GM19397 (cell line): ENCODE data around the gene ZBTB16.

Experiments
- ATAC-seq: cut with Tn5 transposase; IDR thresholded peaks from one replicate; pipeline ENCODE4 v1.9.1; 2021; ENCODE audit warnings: mild to moderate bottlenecking, moderate library complexity; ENCODE audit not compliant: unreplicated experiment

Gene ZBTB16

DNA sequence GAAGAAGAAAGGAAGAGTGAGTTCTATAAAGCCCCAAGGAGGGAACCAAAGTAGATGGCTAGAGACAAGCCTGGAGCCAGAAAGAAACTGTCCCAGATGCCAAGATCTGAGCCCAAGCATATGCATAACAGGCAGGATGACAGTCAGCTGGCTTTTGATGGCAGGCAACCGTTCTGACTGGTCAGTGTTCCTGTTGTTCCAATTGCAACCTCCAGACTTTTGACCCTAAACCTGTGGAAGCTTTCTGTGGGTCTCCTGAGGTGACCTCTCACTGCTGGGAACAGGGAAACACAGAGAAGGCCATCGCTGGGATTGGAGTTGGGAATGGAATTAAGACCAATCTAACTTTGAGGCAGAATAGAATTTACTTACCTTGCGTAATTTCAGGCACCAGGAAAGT, 215.1 kb downstream of the ZBTB16 start:
- no peak for ATAC-seq

DNA sequence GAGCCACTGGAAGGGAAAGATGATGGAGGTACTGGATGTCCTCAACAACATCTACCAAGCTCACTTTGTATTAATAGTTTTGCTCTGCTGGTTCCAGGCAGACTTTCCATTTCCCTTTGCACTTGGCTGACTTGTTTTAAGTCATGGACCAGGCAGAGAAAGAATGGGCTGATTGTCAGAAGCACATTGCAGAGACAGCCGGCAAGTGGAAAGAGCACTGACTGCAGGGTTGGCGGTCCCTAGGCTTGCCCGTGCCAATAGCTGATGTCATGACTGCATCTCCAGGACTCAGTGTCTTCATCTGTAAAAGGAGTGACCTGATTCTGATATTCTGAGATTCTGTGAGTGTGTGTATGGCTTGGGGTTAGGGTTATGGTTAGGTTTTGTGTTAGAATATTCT, 215.8 kb downstream of the ZBTB16 start:
- ATAC-seq = no peak

DNA sequence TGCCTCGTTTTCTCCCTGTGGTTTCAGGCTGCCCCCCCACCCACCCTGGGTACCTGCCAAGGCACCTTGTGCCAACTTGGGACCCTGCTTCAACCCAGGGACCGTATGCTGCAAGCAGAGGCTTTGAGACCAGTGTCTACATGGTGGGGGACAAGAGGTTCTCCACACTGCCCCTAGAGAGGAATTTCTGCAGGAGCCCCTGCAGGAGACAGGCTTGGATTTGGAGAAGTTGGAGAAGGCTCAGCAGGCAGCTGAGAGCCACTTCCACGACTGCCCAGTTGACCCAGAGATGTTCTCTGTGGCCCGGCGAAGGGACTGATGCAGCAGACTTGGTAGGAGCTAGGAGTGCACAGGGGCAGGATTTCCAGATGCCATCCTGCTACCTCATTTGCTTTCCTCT, 216.6 kb downstream of the ZBTB16 start:
- ATAC-seq = no peak

DNA sequence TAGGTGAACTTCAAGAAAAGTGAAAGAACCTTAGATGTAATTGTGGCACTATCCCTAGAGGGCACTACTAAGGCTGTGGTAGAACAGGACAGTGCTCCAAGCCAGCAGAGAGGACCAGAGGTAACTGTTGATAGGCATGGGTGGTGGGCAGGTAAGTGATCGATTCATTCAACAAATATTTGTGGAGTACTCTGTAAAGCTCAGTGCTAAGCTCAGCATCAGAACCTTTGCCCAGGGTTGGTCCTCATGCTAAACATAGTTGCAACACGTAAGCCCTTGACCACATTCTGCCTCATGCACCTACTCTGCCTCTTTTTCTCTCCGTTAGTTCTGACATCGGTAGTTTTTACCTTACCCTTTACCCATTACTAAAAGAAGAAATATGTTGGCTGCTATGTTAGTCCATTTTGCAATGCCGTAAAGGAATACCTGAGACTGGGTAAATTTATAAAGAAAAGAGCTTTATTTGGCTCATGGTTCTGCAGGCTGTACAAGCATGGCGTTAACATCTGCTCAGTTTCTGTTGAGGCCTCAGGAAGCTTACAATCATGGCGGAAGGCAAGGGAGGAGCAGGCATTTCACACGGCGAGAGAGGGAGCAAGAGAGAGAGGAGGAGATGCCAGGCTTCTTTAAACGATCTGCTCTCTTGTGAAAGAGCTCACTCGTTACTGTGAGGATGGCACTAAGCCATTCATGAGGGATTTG, 218.3 kb downstream of the ZBTB16 start:
- ATAC-seq = no peak

DNA sequence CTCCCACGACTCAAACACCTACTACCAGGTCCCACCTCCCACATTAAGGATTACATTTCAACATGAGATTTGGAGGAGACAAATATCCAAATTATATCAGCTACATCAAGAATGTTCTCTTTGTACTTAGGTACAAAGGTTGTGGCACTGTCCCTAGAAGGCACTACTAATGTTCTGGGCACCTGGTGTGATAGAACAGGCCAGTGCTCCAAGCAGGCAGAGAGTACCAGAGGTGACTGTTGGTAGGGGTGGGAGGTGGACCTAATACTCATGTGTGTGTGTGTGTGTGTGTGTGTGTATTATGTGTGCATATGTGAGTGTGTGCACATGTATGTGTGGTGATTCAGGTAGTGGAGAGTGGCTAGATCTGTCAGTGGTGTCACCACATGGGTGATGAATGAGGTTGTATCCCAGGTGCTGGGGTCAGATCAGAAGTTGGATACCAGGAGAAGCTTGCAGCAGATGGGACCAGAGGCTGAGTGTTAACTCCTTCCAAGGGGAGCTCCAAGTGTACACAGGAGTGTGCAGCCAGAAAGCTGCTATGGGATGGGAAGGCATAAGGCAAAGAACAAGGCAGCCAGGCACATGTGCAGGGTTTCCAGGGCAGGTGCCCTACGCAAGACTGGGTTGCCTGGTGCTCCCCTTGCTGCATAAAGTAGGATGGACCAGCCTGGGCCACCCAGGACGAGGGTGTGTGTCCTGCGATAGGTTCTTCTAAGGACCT, 219.0 kb downstream of the ZBTB16 start:
- no peak for ATAC-seq

DNA sequence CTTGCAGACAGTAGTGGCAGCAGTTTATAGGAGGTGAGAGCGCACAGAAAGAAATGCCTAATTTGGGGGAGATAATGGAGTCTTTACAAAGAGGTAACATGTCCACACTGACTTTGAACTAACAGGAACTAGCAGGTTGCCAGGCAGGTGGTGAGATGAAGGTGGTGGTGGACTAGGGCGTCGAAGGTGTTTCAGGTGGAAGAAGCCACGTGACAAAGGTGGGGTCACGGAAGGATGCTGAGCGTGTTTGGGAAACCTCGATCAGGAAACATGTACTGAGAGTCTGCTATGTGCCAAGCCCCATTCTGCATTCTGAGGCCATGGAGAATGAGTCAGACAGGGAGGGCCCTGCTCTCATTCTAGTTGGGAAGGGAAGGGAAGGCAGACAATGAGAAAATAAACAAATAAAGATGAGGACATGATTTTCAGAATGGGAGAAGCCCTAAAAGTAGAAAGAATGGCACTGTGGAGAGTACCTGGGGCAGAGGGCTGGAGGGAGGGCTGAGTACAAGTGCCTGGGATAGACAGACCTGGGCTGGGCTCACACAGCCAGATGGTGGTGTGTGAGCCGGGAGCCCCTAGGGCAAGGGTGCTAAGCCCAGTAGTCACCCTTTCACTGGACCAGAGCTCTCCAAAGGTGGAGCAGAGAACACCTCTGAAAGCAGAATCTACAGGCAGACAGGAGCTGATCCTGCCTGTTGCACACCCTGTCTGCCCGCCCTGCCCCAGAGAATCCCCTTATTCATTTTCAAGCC, 220.5 kb downstream of the ZBTB16 start:
- ATAC-seq = no peak

DNA sequence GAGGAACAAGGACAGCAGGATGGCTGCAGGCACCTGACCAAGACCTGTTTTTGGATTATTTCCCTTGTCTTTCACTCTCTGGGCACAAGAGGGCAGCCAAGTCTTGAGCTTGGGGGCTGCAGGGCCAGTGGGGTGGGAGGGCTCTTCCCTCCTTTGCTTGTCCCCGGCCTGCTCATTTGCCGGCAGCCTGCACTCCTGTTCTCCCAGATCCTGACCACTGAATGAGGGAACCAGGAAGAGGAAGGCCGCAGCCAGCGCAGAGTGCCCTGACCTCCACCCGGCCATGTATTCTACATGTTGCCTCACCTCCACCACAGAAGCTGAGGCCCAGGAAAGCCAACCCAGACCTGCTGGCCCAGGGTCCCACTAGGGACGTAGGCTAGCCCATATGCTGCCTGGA, 221.2 kb downstream of the ZBTB16 start:
- ATAC-seq = no peak

DNA sequence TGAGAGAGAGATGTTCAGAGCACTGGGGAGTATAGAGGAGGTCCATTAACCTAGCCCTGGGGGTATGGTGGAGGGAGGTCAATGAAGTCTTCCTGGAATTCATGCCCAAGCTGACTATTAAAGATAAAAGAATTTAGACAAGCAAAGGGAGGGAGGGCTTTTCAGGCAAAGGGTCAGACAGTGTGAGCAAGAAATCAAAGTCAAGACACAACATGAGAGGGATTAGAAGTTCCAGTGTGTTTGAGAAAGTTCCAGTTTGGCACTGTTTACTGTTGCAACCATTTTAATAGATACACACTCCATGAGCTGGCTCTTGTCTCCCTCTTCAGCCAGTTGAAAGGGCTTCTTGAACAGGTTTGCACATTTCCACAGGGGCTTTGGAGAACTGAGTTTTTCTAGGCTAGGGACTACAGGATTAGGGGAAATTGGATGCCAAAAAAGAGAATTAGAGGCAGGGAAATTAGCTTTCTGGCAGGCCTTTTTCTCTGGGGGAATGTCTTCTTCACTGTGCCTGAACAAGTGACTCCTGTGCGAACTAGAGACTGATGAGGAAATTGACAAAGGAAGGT, 222.0 kb downstream of the ZBTB16 start:
- ATAC-seq = no peak

DNA sequence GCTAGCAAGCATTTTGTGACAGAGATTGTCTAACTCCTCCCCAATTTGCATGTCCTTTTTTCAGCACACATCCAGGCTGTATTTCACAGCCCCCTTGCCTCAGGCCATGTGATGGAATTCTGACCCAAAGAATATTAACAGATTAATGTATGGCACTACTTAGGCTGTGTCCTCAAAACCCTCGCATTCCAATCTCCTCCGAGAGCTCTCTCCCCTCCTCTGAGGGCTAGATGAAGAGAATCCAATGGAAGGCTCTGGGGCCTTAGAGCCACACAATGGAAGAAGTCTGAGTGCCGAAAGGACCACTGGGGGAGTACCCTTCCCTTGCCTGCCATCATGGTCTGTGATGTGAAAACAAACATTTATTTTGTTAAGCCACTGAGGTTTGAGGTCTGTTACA, 223.0 kb downstream of the ZBTB16 start:
- no peak for ATAC-seq

DNA sequence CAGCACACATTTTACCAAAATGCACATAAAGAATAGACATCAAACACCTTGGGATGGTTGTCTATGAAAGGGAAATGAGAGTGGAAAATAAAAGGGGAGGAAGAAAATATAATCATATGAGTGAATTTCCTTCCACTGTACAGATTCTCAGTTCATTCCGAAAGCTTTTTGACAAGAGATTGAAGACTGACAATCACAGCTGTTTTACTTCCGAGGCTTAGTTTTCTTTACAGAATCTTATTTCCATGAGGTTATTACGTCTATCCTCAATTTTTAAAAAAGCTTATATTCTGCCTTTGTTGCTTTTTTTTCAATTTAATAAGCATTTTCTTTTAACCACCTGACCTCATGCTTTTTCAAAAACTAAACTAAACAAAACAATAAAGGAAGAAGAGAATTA, 223.9 kb downstream of the ZBTB16 start:
- ATAC-seq = no peak

DNA sequence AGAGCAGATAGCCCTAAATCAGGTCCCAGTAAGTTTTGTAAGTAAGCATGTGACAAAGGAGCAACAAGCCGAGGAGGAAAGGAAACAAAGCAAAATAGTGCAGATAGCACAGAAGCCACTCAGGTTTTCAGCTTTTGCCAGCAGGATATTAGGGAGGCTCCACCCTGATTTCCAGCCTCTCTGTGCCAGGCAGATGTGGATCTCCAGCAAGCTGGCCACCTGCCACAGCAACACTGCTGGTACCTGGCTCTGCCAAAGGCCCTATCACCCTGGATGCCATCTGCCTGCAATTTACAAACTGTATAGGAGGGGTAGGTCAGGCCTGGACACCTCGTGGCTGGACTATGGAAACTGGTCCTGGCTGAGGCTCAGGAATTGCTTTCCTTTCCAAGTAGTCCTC, 224.5 kb downstream of the ZBTB16 start:
- ATAC-seq = no peak

DNA sequence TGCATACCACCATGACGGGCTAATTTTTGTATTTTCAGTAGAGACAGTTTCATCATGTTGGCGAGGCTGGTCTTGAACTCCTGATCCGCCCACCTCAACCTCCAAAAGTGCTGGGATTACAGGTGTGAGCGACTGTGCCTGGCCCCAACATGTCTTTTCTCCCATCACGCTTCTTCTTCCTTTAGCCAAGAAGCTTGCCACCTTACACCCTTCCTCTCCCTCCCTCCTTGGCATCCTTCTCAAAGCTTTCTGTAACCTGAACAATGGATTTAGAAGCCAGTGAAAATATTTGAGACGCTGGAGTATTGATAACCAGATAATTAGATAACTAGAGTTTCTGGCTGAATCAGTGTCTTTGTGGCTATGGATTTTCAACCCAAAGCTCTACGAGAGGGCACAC, 225.4 kb downstream of the ZBTB16 start:
- no peak for ATAC-seq

DNA sequence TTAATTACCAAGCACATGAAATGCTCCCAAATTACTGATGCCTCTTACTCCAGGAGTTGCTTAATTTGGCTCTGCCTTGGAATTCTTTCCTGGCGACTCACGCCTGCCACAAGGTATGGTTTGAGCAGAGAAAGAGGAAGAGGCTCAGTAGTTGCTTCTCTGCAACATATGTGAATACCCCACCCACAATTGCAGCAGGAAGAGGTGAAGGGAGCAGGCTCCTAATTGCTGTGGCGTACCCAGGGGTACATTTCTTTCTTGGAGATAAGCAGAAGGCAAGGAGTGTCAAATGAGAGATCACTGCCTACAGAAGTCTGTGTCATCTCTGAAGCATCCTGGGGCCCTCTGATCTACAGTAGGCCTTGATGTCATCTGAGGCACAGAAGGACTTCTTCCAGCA, 226.1 kb downstream of the ZBTB16 start:
- ATAC-seq = no peak

DNA sequence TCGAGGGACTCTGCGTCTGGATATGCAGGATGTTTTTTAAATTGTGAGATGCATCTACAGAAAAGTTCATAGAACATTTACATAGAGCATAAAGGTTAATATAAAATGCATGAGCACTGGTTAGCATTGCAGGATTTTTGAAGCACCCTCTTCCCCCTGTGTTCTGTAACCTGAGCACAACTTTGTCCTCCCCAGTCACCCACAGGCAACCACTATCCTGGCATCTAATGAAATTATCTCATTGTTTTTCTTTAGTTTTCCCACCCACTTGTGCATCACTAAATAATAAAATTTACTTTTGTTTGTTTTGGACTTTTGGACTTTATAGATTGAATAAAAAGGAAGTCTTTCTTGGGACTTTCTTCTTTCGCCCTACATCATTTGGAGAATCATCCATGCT, 226.7 kb downstream of the ZBTB16 start:
- ATAC-seq = no peak

DNA sequence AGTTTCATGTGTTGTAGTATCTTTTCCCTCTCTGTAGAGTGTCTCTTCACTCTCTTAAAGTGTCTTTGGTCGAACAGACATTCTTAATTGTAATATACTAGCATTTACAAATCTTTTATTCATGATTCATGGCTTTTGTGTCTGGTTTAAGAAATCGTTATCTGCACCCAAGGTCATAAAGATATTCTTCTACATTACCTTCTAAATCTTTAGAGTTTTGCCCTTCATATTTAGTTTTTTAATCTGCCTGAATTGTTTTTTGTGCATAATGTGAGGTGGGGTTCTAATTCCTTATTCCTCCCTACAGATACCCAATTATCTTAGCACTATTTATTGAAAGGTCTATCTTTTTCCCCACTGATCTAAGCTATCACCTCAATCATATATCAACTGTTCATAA, 227.6 kb downstream of the ZBTB16 start:
- no peak for ATAC-seq

DNA sequence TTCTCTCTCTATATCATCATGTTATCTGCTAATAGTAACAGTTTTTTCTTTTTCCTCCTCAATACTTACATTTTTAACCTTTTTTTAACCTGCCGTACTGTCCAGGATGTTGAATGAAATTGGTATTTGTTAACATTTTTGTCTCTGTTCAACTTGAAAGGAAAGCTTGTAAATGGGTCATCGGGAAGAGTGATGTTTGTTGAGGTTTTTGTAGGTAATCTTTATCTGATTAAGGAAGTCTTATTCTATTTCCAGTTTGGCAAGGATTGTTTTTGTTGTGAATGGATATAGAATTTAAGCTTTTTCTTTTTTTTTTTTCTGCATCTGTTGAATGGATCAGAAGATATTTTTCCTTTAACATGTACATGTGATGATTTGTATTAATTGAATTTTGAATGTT, 228.6 kb downstream of the ZBTB16 start:
- ATAC-seq = no peak

DNA sequence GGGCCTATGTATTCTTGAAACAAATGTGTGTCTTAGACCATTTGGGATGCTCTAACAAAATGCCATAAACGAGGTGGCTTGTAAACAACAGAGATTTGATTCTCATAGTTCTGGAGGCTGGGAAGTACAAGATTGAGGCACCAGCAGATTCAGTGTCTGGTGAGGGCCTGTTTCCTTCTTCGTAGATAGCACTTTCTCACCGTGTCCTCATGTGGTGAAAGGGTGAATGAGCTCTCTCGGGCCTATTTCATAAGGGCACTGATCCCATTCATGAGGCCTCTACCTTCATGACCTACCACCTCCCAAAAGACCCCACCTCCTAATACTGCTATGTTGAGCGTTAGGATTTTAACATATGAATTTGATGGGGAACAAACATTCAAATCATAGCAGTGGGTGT, 230.3 kb downstream of the ZBTB16 start:
- no peak for ATAC-seq

DNA sequence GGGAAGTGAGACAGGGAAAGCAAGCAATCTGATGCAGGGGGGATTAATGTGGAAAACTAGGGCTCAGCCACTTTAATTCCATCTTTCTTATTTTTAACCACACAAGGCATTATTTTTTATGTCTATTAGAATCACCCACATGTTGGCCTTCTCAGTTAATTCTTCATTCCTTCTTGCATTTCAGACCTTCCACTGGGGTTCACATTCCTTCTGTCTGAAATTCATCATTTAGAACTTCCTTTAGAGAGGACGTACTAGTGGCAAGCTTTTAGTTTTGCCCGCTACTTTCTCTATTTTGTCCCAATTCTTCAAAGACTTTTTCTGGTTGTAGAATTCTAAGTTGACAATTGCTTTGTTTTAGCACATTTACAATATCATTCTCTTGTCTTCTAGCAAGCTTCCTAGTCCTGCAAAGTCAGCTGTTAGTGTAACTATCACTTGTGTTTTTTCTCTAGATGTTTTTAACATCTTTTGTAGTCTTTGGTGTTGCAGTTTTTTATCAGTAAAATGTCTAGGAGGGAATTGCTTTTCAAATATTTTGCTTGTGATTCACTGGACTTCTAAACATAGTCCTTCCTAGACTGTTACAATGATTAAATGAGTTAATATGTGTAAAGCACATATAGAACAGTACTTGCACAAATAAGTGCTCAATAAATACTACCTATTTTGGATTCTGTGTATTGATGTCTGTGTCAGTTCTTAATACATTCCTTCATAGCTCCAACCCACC, 231.2 kb downstream of the ZBTB16 start:
- no peak for ATAC-seq

DNA sequence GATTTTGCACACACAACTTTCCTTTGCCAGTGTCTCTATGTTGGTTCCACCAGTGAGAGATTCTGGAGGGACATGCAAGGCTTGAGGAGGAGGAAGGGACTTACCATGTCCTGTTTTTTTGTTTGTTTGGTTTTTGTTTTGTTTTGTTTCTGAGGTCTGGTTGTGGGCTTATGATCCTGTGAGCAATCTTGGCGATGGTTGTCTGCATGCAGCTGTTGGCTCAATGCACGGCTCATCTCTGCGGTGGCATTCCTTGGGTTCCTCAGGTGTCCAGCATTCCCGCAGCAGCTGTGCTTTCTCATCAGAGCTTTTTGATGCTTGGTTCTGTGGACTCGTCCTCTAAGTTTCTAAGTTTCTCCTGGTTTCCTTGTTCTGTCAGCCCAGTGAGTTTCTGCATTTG, 231.9 kb downstream of the ZBTB16 start:
- no peak for ATAC-seq

DNA sequence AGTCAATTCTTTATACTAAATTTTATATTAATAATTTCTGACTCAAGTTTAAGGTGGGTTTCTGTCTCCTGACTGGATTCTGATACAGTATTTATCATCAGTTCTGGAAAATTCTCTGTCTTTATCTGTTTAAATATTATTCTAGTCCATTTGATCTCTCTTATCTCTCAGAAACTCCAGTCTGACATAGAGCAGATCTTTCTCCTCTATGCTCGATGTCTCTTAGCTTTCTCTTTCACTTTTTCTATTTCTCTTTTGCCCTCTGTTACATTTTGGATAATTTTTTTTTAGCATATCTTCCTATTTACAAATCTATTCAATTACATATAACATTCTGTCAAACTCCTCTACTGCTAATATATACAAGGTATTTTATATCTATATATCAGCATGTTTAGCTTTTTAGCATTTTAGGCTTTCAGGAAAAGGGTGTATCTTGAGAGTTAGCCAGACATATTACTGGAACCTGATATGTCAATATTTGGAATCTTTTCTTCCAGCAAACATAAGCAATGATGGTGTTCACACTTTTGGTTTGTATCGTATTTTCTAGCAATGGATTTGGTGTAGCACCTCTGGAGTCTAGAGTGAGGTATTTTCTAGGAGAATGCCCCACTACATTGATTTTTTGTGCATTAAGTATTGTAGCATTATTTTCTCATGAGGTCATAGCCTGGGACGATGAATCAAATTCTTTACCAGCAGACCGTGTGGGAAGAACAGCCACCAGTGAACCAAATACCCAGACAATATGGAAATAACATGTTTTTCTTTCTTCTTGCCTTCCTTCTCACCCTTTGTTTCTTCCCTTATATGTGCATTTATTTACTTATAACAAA, 232.6 kb downstream of the ZBTB16 start:
- no peak for ATAC-seq
